CD4-positive, alpha-beta T cell (primary cell): Measurements from ENCODE around the gene ASB18. TPM values are rescaled to one million over a fixed set of nuclear protein-coding genes. Genes with fewer than 3 reads are reported as not detected.

Experiments
- ATAC-seq: fragments of 200-7000 bp; cut with Tn5 transposase; one replicate; pipeline ENCODE4 v1.10.0; 2022; ENCODE audit warnings: mild to moderate bottlenecking; ENCODE audit not compliant: poor library complexity
- CTCF ChIA-PET: fragments of 350-600 bp; sonication (Branson Sonifier 250); formaldehyde crosslinking; loops from one replicate; lab custom pipeline; 2021; ENCODE audit warnings: antibody characterized with exemption, inconsistent platforms; lab: Charles Lee
- POLR2A ChIA-PET: fragments of 350-600 bp; sonication (Branson Sonifier 250); formaldehyde crosslinking; loops from one replicate; lab custom pipeline; 2021; ENCODE audit warnings: antibody characterized with exemption, inconsistent platforms; lab: Charles Lee
- DNase-seq, 14 experiments: peaks; one replicate each; pipeline ENCODE4 v3.0.0-alpha.2; 2013 to 2020; ENCODE audit warnings: mixed read lengths in 2 of 14
- H3K27ac ChIP-seq, 2 donors: one replicate each; pipeline versions ENCODE4 v1.5.1 to v1.7.0; 2013; ENCODE audit warnings: low read length in 2 of 2, low read depth in 1 of 2, mild to moderate bottlenecking in 1 of 2
- H3K27me3 ChIP-seq, 2 experiments: 1 replicate in 1 of 2; 2 replicates in 1 of 2; pipeline versions ENCODE4 v1.6.1 to v1.7.0; 2013; ENCODE audit warnings: low read length in 2 of 2, control low read depth in 1 of 2, mild to moderate bottlenecking in 1 of 2, moderate library complexity in 1 of 2; ENCODE audit not compliant: insufficient read depth in 2 of 2, control insufficient read depth in 1 of 2
- H3K36me3 ChIP-seq: one replicate; pipeline ENCODE4 v1.6.1; 2013; ENCODE audit warnings: low read length, control low read depth; ENCODE audit not compliant: insufficient read depth
- H3K4me1 ChIP-seq: one replicate; pipeline ENCODE4 v1.6.1; 2013; ENCODE audit warnings: low read length, control low read depth; ENCODE audit not compliant: insufficient read depth
- H3K4me3 ChIP-seq: one replicate; pipeline ENCODE4 v1.5.1; 2013; ENCODE audit warnings: mild to moderate bottlenecking, low read length, moderate library complexity
- H3K9me3 ChIP-seq, 2 experiments: 1 replicate in 1 of 2; 2 replicates in 1 of 2; pipeline versions ENCODE4 v1.6.1 to v1.7.0; 2013; ENCODE audit warnings: low read length in 2 of 2, mild to moderate bottlenecking in 2 of 2, control low read depth in 1 of 2, moderate library complexity in 1 of 2; ENCODE audit not compliant: control insufficient read depth in 1 of 2, insufficient read depth in 1 of 2
- H3K27ac Mint-ChIP-seq: one replicate; pipeline ENCODE4 v1.8.0; 2020; ENCODE audit warnings: mixed read lengths
- H3K27me3 Mint-ChIP-seq: one replicate; pipeline ENCODE4 v1.8.0; 2021; ENCODE audit warnings: mixed read lengths
- H3K36me3 Mint-ChIP-seq: one replicate; pipeline ENCODE4 v1.8.0; 2021; ENCODE audit warnings: low read depth, mixed read lengths
- H3K4me1 Mint-ChIP-seq: one replicate; pipeline ENCODE4 v1.8.0; 2021; ENCODE audit warnings: low read depth, mixed read lengths
- H3K4me3 Mint-ChIP-seq: one replicate; pipeline ENCODE4 v1.8.0; 2020; ENCODE audit warnings: mild to moderate bottlenecking, mixed read lengths
- H3K9me3 Mint-ChIP-seq: one replicate; pipeline ENCODE4 v1.8.0; 2020; ENCODE audit warnings: mixed read lengths
- intact Hi-C, 2 experiments: fragments of 100-400 bp; cut with DNase I in 1 of 2; cut with micrococcal nuclease in 1 of 2; formaldehyde crosslinking; loops; one replicate each; pipeline versions ENCODE4 v1.15.1 to v1.9.0; 2023 to 2025; cut with DNase I, micrococcal nuclease
- total RNA-seq, 174 experiments: library from RNA in 2 of 174; stranded (reverse) in 2 of 174; gene quantifications; one replicate each; pipeline ENCODE4 v1.2.3 and lab custom pipeline; 2021 to 2026
- TF ChIP-seq, protein P1 (sequence below): fragments of 200-600 bp; IDR thresholded peaks from one replicate; pipeline ENCODE4 v1.8.0; 2022; ENCODE audit warnings: antibody characterized with exemption, mild to moderate bottlenecking

The ASB18 gene
- total RNA-seq, 2 experiments from 2014 or later = not detected

DNA sequence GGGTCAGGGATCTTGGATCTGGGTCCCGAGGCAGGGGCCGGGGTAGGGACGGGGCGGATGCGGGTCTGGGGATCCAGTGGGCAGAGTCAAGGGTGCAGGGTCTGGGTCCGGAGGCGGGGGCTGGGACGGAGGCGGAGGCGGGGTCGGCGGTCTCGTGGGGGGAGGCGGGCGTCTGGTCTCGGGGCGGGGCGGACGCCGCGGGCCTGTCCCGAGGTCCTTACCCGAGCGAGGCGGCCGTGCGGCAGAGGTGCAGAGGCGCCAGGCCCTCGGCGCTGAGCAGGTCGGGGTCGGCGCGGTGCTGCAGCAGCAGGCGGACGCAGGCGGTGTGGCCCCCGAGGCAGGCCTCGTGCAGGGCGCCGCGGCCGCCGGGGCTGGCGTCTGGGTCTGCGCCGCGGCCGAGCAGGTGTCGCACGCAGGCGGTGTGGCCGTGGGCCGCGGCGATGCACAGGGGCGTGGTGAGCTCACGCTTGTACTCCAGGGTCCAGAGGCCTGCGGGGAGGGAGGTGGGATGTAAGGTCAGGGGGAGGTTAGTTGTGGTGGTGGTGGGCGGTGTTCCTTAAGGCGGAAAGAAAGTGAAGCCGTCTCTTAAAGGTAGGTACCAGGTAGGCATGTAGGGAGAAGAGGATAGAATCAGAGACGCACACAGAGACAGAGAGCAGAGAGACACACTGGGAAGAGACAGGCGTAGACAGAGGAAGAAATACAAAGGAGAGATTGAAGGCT lies 26.6 kb downstream of the ASB18 start:
- peaks cover 8% of the 10 kb centered on the region in 2 experiments for H3K9me3 ChIP-seq
- H3K4me1 Mint-ChIP-seq = no peaks in the 10 kb centered on the region
- CTCF ChIA-PET = no interaction called here
- no peak overlapping the region for H3K27ac Mint-ChIP-seq
- peaks cover 65% of the 10 kb centered on the region for H3K27me3 Mint-ChIP-seq
- H3K4me3 Mint-ChIP-seq = no peak overlapping the region
- peaks cover 24 to 47% of the 10 kb centered on the region in 2 experiments for H3K27me3 ChIP-seq
- no peaks in the 10 kb centered on the region for H3K36me3 Mint-ChIP-seq
- H3K4me1 ChIP-seq = no peaks in the 10 kb centered on the region
- no peak overlapping the region for H3K27ac ChIP-seq
- TF ChIP-seq, protein P1, sequence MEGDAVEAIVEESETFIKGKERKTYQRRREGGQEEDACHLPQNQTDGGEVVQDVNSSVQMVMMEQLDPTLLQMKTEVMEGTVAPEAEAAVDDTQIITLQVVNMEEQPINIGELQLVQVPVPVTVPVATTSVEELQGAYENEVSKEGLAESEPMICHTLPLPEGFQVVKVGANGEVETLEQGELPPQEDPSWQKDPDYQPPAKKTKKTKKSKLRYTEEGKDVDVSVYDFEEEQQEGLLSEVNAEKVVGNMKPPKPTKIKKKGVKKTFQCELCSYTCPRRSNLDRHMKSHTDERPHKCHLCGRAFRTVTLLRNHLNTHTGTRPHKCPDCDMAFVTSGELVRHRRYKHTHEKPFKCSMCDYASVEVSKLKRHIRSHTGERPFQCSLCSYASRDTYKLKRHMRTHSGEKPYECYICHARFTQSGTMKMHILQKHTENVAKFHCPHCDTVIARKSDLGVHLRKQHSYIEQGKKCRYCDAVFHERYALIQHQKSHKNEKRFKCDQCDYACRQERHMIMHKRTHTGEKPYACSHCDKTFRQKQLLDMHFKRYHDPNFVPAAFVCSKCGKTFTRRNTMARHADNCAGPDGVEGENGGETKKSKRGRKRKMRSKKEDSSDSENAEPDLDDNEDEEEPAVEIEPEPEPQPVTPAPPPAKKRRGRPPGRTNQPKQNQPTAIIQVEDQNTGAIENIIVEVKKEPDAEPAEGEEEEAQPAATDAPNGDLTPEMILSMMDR = no peak
- intact Hi-C loops = no loop called here
- ATAC-seq (no peak), DNase-seq (no peak)
- POLR2A ChIA-PET = no interaction called here
- H3K36me3 ChIP-seq = no peaks in the 10 kb centered on the region
- H3K4me3 ChIP-seq = no peak overlapping the region
- H3K9me3 Mint-ChIP-seq = peaks cover 2% of the 10 kb centered on the region

GRCh38 chr2:236236559-236237452 lies 27.4 kb downstream of the ASB18 start:
- CTCF ChIA-PET = no interaction called here
- no peaks in the 10 kb centered on the region for H3K4me1 Mint-ChIP-seq
- H3K36me3 ChIP-seq = no peaks in the 10 kb centered on the region
- peaks cover 6% of the 10 kb centered on the region for H3K9me3 Mint-ChIP-seq
- H3K27me3 ChIP-seq = peaks cover 22 to 47% of the 10 kb centered on the region in 2 experiments
- peaks cover 71% of the 10 kb centered on the region for H3K27me3 Mint-ChIP-seq
- no peak overlapping the region for H3K27ac ChIP-seq
- POLR2A ChIA-PET = no interaction called here
- no peak for ATAC-seq
- TF ChIP-seq, protein P1 = no peak
- H3K4me3 ChIP-seq = no peak overlapping the region
- H3K4me3 Mint-ChIP-seq = no peak overlapping the region
- no peaks in the 10 kb centered on the region for H3K4me1 ChIP-seq
- no peak for DNase-seq
- no peak overlapping the region for H3K27ac Mint-ChIP-seq
- no peaks in the 10 kb centered on the region for H3K36me3 Mint-ChIP-seq
- intact Hi-C loops = no loop called here
- H3K9me3 ChIP-seq = peaks cover 8% of the 10 kb centered on the region in 2 experiments

GRCh38 chr2:236229186-236229585 lies 35.0 kb downstream of the ASB18 start:
- DNase-seq = no peak
- Mint-ChIP-seq H3K27me3 (peaks cover 31% of the 10 kb centered on the region), H3K4me1 (no peaks in the 10 kb centered on the region), H3K9me3 (peaks cover 17% of the 10 kb centered on the region), H3K36me3 (no peaks in the 10 kb centered on the region), H3K27ac (no peak overlapping the region), H3K4me3 (no peak overlapping the region)
- Histone ChIP-seq H3K27me3 (no peaks in the 10 kb centered on the region), H3K4me3 (no peak overlapping the region), H3K4me1 (no peaks in the 10 kb centered on the region), H3K27ac (no peak overlapping the region), H3K36me3 (no peaks in the 10 kb centered on the region), H3K9me3 (peaks cover 9 to 12% of the 10 kb centered on the region in 2 experiments)
- ChIA-PET CTCF (no interaction called here), POLR2A (no interaction called here)
- TF ChIP-seq, protein P1 = no peak
- intact Hi-C loops = no loop called here
- no peak for ATAC-seq
